Suprapubic skin (tissue), 4 donors: Measurements from ENCODE around the gene LDLRAD4. TPM values are rescaled to one million over a fixed set of nuclear protein-coding genes. Genes with fewer than 3 reads are reported as not detected.

Source experiments
- DNase-seq, 2 donors: peaks; one replicate each; pipeline ENCODE4 v3.0.0-alpha.2; 2019; ENCODE audit warnings: low spot score in 2 of 2
- H3K27ac ChIP-seq: fragments of 200-600 bp; sonication (generic); one replicate; pipeline ENCODE4 v1.5.1; 2019
- H3K27me3 ChIP-seq: fragments of 200-600 bp; sonication (generic); one replicate; pipeline ENCODE4 v1.5.1; 2019
- H3K36me3 ChIP-seq: fragments of 200-600 bp; sonication (generic); one replicate; pipeline ENCODE4 v1.5.1; 2019
- H3K4me1 ChIP-seq: fragments of 200-600 bp; sonication (generic); one replicate; pipeline ENCODE4 v1.5.1; 2019
- H3K4me3 ChIP-seq: fragments of 200-600 bp; sonication (generic); one replicate; pipeline ENCODE4 v1.5.1; 2019; ENCODE audit warnings: mild to moderate bottlenecking
- H3K9me3 ChIP-seq: fragments of 200-600 bp; sonication (generic); one replicate; pipeline ENCODE4 v1.5.1; 2019
- CTCF ChIP-seq, 2 donors: fragments of 200-600 bp in 1 of 2; fragments of 450-650 bp in 1 of 2; sonication (generic) in 1 of 2; IDR thresholded peaks; one replicate each; pipeline ENCODE4 v1.5.1; 2016 to 2019; ENCODE audit warnings: antibody characterized with exemption in 2 of 2, mild to moderate bottlenecking in 1 of 2, moderate library complexity in 1 of 2
- EP300 ChIP-seq: sonication (generic); formaldehyde crosslinking; IDR thresholded peaks from one replicate; pipeline ENCODE4 v1.6.1; 2017; ENCODE audit warnings: antibody characterized with exemption
- POLR2A ChIP-seq, 2 donors: fragments of 450-650 bp; IDR thresholded peaks; one replicate each; pipeline ENCODE4 v1.6.1; 2017; ENCODE audit warnings: antibody characterized with exemption in 2 of 2, mild to moderate bottlenecking in 2 of 2, moderate library complexity in 2 of 2
- POLR2AphosphoS5 ChIP-seq, 3 donors: sonication (generic); formaldehyde crosslinking; IDR thresholded peaks; one replicate each; pipeline ENCODE4 v1.6.1; 2017; ENCODE audit warnings: antibody characterized with exemption in 3 of 3
- WGBS: methylation state at CpG from one replicate; pipeline ENCODE4 v1.1.5; 2018; 5-methylcytosine and 5-hydroxymethylcytosine counted together
- total RNA-seq, 4 donors: library from RNA; depleted of rRNA; stranded (reverse); fragments of >200 nt; gene quantifications; one replicate each; pipeline ENCODE4 v1.1.0, GENCODE V29; 2016

Gene LDLRAD4
- total RNA-seq, 4 donors from 2014 or later = 10.1 to 31.6 (median 15.1) TPM

- WGBS = 68% methylated on average over 12 of the region's 12 CpGs
- Histone ChIP-seq H3K4me3 (no peak overlapping the region), H3K36me3 (no peaks in the 10 kb centered on the region), H3K27ac (no peak overlapping the region), H3K9me3 (no peaks in the 10 kb centered on the region), H3K4me1 (peaks cover 20% of the 10 kb centered on the region), H3K27me3 (no peaks in the 10 kb centered on the region)
- no peak for DNase-seq
- TF ChIP-seq POLR2AphosphoS5 (IDR thresholded peaks at IDR 0.05) = no peak
- no peak for TF ChIP-seq EP300
- TF ChIP-seq POLR2A (IDR thresholded peaks at IDR 0.05) = no peak
Measured at GRCh38 chr18:13505780-13506345, 287.3 kb downstream of the LDLRAD4 start.

- Histone ChIP-seq H3K27ac (no peak overlapping the region), H3K9me3 (no peaks in the 10 kb centered on the region), H3K4me3 (no peak overlapping the region), H3K36me3 (no peaks in the 10 kb centered on the region), H3K27me3 (no peaks in the 10 kb centered on the region), H3K4me1 (peaks cover 8% of the 10 kb centered on the region)
- DNase-seq = no peak
- WGBS = 93% methylated on average over 2 of the region's 2 CpGs
- TF ChIP-seq CTCF (IDR thresholded peaks at IDR 0.05) = no peak
- no peak for TF ChIP-seq EP300
- TF ChIP-seq POLR2A (IDR thresholded peaks at IDR 0.05) = no peak
- no peak for TF ChIP-seq POLR2AphosphoS5 (IDR thresholded peaks at IDR 0.05)
Measured at GRCh38 chr18:13510594-13510993, 292.0 kb downstream of the LDLRAD4 start.

- TF ChIP-seq CTCF (IDR thresholded peaks at IDR 0.05) = no peak
- no peak for TF ChIP-seq POLR2AphosphoS5 (IDR thresholded peaks at IDR 0.05)
- TF ChIP-seq POLR2A (IDR thresholded peaks at IDR 0.05) = no peak
- Histone ChIP-seq H3K27ac (no peak overlapping the region), H3K9me3 (no peaks in the 10 kb centered on the region), H3K36me3 (no peaks in the 10 kb centered on the region), H3K27me3 (no peaks in the 10 kb centered on the region), H3K4me3 (no peak overlapping the region), H3K4me1 (peaks cover 8% of the 10 kb centered on the region)
- 92% methylated on average over 6 of the region's 6 CpGs for WGBS
- no peak for DNase-seq
Measured at GRCh38 chr18:13511961-13512577, 293.5 kb downstream of the LDLRAD4 start.

- WGBS = 27% methylated on average over 3 of the region's 4 CpGs
- TF ChIP-seq EP300 (no peak), CTCF (IDR thresholded peaks at IDR 0.05) (no peak), POLR2AphosphoS5 (IDR thresholded peaks at IDR 0.05) (no peak), POLR2A (IDR thresholded peaks at IDR 0.05) (no peak)
- Histone ChIP-seq H3K27ac (no peak overlapping the region), H3K4me1 (peaks cover 8% of the 10 kb centered on the region), H3K4me3 (no peak overlapping the region), H3K27me3 (no peaks in the 10 kb centered on the region), H3K36me3 (no peaks in the 10 kb centered on the region), H3K9me3 (no peaks in the 10 kb centered on the region)
- DNase-seq = peak in 1 of 2 donors; percentile 53
Measured at GRCh38 chr18:13513021-13513420, 294.5 kb downstream of the LDLRAD4 start.

GRCh38 chr18:13513481-13513880 is 294.9 kb downstream of the LDLRAD4 start:
- DNase-seq = no peak
- H3K27me3 ChIP-seq = no peaks in the 10 kb centered on the region
- no peak overlapping the region for H3K4me3 ChIP-seq
- no peaks in the 10 kb centered on the region for H3K9me3 ChIP-seq
- peaks cover 8% of the 10 kb centered on the region for H3K4me1 ChIP-seq
- no peak overlapping the region for H3K27ac ChIP-seq
- H3K36me3 ChIP-seq = no peaks in the 10 kb centered on the region
- TF ChIP-seq POLR2AphosphoS5 (IDR thresholded peaks at IDR 0.05) (no peak), CTCF (IDR thresholded peaks at IDR 0.05) (no peak), EP300 (no peak), POLR2A (IDR thresholded peaks at IDR 0.05) (no peak)
- WGBS = 77% methylated on average over 5 of the region's 5 CpGs
